GM19438 (cell line): ENCODE results near the gene GPER1.

Experiments
- ATAC-seq: cut with Tn5 transposase; IDR thresholded peaks from one replicate; pipeline ENCODE4 v1.9.1; 2021; ENCODE audit warnings: low read depth; ENCODE audit not compliant: unreplicated experiment

Gene GPER1

GRCh38 chr7:1086588-1087464 lies 1.1 kb upstream of the GPER1 start:
- ATAC-seq, result peak; percentile 81

- ATAC-seq, result no peak
Observed at GRCh38 chr7:1087465-1087814, 473 bp upstream of the GPER1 start.

DNA sequence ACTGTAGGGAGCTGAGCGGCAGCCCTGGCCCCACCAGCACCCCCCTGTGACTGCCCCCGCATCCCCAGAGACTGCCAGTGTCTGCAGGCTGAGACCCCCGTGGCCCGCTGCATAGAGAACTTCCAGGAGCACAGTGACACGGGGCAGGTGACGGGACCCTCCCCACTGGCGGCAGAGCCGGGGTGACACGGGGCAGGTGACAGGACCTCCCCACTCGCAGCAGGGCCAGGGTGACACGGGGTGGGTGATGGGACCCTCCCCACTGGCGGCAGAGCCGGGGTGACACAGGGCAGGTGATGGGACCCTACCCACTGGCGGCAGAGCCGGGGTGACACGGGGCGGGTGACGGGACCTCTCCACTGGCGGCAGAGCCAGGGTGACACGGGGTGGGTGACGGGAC lies 2.3 kb downstream of the GPER1 start:
- no peak for ATAC-seq

- no peak for ATAC-seq
Observed at GRCh38 chr7:1090686-1091643, 3.1 kb downstream of the GPER1 start.

- ATAC-seq, result no peak
Observed at GRCh38 chr7:1091644-1092027, 3.7 kb downstream of the GPER1 start.

DNA sequence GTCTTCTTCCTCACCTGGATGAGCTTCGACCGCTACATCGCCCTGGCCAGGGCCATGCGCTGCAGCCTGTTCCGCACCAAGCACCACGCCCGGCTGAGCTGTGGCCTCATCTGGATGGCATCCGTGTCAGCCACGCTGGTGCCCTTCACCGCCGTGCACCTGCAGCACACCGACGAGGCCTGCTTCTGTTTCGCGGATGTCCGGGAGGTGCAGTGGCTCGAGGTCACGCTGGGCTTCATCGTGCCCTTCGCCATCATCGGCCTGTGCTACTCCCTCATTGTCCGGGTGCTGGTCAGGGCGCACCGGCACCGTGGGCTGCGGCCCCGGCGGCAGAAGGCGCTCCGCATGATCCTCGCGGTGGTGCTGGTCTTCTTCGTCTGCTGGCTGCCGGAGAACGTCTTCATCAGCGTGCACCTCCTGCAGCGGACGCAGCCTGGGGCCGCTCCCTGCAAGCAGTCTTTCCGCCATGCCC lies 4.3 kb downstream of the GPER1 start:
- no peak for ATAC-seq

DNA sequence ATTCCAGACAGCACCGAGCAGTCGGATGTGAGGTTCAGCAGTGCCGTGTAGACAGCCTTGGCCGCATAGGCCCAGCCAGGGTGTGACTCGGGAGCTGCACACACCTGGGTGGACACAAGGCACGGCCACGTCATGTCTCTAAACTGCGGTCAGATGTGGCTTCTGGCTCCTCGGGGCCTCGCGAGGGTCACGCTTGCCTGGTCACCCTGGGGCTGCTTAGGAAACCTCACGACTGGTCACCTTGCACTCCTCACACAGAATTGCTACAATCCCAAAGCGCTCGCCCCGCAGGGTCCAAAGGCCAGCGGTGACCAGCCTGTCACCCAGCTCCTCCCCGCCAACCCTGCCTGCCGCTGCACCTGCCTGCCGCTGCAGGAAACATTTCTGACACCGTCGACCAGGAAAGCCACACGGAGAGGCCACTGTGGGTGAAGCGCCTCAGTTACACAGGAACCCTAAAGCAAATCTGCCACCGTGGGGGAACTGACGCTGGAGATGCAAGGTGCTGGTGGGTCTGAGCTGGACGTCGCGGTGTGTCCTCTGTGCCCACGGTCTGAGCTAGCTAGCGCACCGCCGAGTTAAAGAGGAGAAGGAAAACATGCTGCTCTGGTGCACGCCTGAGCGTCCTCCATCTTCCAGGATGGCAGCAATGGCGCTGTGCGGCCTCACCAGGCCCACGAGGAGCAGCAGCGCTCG lies 5.0 kb downstream of the GPER1 start:
- ATAC-seq, result no peak

DNA sequence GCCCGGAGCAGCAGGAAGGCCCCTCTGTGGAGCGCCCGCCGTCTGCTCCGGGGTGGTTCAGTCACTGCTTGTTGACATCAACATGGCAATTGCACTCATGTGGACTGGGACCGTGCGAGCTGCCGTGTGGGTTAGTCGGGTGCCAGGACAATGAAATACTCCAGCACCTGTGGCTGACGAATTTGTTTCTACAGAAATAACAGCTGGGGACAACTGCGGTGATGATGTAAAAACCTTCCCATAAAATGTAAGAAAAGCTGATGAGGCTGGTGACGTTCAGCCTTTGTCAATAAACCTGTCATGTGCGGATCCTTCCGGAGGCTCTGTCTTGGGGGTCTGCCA lies 5.6 kb downstream of the GPER1 start:
- no peak for ATAC-seq

DNA sequence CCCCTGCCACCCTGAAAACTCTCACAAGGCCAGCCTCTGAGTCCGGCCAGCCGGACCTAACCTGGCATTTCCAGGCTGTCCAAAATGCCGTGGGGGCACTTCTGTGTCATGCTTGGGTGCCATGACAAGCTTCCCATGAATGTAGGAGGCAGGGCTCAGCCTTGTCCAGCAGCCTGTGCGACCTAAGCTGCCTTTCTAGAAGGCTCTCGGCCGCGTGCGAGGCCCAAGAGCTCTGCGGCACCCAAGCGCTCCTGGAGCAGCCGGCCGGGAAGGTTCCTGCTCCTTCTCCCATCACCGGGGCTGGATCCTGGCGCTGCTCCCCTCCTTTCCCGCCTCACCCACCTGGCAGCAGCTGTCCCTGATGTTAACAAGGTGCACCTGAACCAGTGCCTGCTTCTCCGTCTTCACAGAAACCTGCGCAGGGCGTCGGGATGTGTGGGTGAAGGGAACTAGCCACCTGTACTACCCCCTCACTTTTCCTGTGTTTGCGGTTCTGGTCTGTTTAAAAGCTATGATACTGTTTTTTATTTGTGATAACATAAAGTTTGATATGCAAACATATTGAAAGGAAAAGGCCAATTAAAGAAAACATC lies 6.1 kb downstream of the GPER1 start:
- ATAC-seq, result no peak

GRCh38 chr7:1094870-1095269 lies 7.0 kb downstream of the GPER1 start:
- no peak for ATAC-seq

DNA sequence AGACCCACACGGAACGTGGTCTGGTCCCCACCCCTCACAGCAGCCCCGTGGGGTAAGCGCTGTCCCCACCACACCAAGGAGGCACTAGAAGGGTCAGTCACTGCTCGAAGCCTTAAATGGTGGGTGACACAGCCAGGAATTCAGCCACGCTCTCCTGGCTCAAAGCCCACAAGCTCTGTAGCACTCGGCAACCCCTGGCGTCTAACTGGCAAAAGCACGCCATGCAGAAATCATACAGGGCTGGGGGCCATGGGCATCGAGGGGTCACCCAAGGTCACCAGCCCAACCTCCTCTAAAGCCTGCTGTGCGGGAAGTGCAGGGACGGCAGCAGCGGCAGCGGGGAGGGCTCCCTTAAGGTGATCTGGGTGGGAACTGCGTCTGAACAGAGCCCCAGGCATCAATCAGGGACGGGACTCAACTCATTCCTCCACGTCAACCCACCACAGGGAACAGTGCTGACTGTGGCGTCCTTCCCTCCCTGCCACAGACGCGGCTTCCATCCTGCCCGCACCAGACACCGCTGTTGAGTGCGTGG lies 7.8 kb downstream of the GPER1 start:
- no peak for ATAC-seq

GRCh38 chr7:1096156-1097119 lies 8.5 kb downstream of the GPER1 start:
- ATAC-seq, result no peak

DNA sequence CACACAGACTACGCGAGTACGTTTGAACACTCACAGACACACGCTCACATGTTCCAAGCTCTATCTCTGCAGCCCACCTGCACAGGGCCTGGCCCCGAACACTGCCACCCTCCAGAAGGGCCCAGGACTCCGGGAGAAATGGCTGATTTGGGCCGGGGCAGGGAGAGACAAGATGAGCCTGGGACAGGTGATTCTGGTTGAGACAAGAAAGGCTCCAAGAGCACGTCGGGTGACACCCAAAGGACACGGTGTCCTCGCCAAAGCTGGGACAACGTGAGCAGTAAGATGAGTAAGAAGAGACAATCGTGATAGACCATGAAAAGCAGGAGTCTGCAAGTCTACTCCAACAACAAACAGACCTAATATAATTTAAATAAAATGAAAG lies 9.2 kb downstream of the GPER1 start:
- no peak for ATAC-seq

DNA sequence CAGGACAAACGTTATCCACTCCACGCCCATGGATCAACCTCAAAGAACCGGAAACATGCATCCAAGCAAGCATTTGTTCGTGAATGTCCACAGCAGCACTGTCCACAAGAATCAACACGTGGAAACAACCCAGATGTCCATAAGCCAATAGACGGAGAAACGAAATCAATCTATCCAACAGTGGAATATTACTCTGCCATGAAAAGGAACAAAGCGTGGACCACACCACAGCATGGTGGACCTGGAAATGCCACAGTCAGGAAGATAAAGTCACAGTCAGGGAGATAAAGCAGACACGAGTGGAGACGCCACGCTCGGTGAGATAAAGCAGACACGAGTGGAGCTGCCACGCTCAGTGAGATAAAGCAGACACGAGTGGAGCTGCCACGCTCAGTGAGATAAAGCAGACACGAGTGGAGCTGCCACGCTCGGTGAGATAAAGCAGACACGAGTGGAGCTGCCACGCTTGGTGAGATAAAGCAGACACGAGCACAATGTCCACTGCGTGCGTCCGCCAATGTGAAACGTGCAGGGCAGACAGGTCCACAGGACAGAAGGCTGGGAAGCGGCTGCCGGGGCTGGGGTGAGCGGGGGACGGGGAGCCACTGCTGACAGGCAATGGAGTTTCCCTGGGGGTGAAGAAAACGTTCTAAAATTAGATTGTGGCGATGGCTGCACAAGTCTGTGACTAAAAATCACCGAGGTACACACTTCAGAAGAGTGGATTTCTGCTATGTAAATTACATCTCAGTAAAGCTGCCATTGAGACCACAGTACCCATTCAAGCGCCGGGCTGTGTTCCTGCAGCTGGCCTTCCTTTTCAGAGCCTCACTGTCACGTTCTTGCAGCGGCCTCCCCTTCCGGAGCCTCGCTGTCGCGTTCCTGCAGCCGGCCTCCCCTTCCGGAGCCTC lies 10.6 kb downstream of the GPER1 start:
- no peak for ATAC-seq

GRCh38 chr7:1099154-1099542 lies 11.2 kb downstream of the GPER1 start:
- no peak for ATAC-seq

DNA sequence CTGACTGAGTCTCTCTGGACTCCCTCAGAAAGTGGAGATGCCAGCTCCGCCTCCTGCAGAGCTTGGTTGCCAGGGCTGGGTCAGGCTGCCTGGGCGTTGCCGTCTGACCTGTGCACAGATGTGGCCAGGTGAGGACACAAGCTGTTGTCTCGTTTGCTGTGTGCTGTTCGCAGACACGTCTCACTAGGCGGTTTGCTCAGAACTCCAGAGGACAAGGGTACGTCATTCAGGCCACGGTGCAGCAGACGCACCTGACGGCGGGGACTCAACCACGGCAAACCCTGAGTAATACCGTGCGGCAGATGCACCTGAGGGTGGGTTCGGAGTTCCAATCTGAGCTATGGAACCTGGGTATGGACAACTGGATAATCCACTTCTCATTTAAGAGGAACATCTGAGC lies 11.7 kb downstream of the GPER1 start:
- no peak for ATAC-seq

- ATAC-seq, result no peak
Observed at GRCh38 chr7:1100386-1100785, 12.5 kb downstream of the GPER1 start.

GRCh38 chr7:1100834-1101562 lies 13.1 kb downstream of the GPER1 start:
- ATAC-seq, result no peak
